ENCODE results near the gene UPF3A.

GRCh38 chr13:114282041-114282670 lies 755 bp downstream of the UPF3A start:
- TF ChIP-seq CTCF (IDR thresholded peaks at IDR 0.05; ENCODE audit: low read depth, low read length) (no peak), EZH2phosphoT487 (IDR thresholded peaks at IDR 0.05; ENCODE audit: low read depth) (no peak)
